Measurements from ENCODE around the gene ZNF185. TPM values are rescaled to one million over a fixed set of nuclear protein-coding genes. Genes with fewer than 3 reads are reported as not detected.

The ZNF185 gene
- total and polyA plus RNA-seq, 9 of the 15 experiments (the other 6 are each of a cell fraction or from before 2014, with no cell fraction given) = 0.08 to 1.1 (median 0.22) TPM

- TF ChIP-seq ZNF407 (IDR thresholded peaks at IDR 0.05; ENCODE audit: low read depth) (no peak), DLX4 (CRISPR knock-in tag; IDR thresholded peaks at IDR 0.05) (no peak), SMARCC2 (IDR thresholded peaks at IDR 0.05; ENCODE audit: low read depth) (no peak), TAF7 (tag; IDR thresholded peaks at IDR 0.05) (no peak), CREM (IDR thresholded peaks at IDR 0.05; ENCODE audit: low read depth) (peak; percentile 39; the same call in 1 of the 2 replicates), POLR2H (tag; IDR thresholded peaks at IDR 0.05; ENCODE audit: low read depth) (no peak)
Observed at GRCh38 chrX:152926923-152927322, 29.1 kb downstream of the ZNF185 start (continued).
